GM11168 (cell line): ENCODE data around the gene ELFN2.
"Not testable (repeated sequence)": the region's sequence is repeated elsewhere in the genome, so short reads cannot be mapped to it uniquely, and the experiment has no call there.

ENCODE experiments used
- in situ Hi-C: fragments of 300-500 bp; cut with MboI; formaldehyde crosslinking; loops from one replicate; pipeline ENCODE4 v1.12.0; 2022; ENCODE audit warnings: low sequenced_read_pairs; ENCODE audit not compliant: unreplicated experiment

ELFN2 gene, protein sequence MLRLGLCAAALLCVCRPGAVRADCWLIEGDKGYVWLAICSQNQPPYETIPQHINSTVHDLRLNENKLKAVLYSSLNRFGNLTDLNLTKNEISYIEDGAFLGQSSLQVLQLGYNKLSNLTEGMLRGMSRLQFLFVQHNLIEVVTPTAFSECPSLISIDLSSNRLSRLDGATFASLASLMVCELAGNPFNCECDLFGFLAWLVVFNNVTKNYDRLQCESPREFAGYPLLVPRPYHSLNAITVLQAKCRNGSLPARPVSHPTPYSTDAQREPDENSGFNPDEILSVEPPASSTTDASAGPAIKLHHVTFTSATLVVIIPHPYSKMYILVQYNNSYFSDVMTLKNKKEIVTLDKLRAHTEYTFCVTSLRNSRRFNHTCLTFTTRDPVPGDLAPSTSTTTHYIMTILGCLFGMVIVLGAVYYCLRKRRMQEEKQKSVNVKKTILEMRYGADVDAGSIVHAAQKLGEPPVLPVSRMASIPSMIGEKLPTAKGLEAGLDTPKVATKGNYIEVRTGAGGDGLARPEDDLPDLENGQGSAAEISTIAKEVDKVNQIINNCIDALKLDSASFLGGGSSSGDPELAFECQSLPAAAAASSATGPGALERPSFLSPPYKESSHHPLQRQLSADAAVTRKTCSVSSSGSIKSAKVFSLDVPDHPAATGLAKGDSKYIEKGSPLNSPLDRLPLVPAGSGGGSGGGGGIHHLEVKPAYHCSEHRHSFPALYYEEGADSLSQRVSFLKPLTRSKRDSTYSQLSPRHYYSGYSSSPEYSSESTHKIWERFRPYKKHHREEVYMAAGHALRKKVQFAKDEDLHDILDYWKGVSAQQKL

DNA sequence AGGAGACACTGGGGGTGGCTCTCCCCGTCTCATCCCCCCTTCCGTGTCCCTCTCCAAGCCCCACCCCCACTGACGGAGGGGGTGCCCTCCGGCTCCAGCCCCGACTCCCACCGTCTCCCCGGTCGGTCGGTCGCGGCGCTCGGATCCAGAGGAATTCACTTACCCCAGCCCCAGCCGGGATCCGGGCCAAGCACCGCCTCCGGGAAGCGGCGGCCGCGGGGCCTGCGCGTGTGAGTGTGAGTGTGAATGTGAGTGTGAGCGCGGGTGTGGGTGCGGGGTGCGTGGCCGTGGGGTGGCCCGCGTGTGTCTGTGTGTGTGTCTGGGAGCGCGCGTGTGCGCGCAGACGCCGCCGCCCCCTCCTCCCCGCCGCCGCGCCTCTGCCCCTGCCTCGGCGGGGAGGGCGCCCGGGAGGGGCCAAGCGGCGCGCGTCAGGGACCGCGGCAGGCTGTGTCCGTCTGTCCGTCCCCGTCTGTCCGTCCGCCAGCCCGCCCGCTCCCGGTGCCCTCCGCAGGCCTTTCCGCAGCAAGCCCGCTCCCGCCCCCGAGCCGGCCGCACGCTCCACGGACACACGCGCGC is at the start of gene ELFN2:
ELFN2 (minus strand) TSS at position 345 of the 576 bp plus-strand sequence. CDS start 51,945 bp downstream, outside the sequence.
- in situ Hi-C loops, result no loop called here

DNA sequence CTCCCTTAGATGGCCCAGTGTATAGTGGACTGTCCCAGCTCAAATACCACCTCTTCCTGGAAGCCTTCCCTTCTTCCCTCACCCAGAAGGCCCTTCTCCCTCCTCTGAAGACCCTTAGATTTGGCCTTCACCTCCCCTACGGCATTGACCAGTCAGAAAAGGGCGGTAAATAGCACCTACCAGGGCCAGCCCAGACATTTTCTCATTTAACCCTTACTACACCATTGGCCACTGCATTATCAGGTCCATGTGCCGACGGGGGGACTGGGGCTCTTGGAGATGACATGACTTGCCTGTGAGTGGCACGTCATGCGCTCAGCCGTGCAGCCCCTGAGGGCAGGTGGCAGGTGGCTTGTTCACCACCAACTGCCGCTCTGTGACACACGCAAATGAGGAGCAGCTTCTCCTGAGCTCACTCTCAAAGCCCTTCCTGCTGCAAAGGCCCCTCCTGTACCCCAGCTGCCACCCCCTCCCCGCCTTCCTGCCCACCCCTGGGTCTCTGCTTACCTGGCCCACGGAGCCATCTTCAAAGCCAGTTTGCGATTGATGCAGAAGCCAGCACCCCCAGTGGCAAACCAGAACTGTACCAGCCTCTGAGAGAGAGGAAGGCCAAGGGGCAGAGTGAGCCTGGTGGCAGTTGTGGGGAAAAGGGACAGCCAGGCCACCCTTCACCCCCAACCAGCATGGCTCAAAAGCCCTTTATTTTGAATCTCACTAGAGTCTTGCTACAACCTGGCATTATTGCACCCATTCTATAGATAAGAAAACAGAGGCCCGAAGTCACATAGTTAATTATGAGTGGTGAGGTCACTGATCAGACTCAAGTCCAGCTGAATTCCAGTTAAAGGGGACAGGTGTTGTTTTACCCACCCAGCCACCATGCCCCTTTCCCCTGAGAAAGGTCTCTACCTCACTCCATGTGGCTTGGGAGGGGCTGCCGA is 49.4 kb upstream of the ELFN2 start:
- in situ Hi-C loops, result no loop called here

DNA sequence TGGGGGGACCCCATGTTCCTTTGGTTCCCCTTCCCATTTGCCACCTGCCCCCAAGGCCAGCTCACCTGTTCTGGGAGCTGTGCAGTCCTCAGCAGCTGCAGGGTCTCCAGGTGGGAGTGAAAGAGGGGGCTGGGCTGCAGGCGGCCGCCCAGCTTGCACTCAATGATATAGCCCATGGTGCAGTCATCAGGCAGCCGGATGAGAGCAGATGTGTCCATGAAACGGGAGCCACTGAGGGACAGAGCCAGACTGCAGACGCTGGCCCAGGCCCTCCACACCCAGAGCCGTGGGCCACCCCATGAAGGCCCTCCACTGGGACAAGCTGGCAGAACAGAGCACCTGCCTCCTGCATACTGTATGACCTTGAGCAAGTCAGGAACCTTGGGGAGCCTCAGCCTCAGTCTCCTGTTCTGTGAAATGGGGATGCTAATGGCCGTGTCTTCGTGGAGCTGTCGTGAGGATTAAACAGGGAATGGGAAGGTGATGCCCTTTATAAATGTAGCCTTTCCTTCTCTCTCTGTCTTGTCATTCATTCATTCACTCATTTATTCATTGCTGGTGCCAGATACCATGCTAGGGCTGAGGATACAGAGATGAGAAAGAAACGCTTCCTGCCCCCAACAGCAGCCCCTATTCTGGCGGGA is 47.3 kb upstream of the ELFN2 start:
- in situ Hi-C loops, result no loop called here

DNA sequence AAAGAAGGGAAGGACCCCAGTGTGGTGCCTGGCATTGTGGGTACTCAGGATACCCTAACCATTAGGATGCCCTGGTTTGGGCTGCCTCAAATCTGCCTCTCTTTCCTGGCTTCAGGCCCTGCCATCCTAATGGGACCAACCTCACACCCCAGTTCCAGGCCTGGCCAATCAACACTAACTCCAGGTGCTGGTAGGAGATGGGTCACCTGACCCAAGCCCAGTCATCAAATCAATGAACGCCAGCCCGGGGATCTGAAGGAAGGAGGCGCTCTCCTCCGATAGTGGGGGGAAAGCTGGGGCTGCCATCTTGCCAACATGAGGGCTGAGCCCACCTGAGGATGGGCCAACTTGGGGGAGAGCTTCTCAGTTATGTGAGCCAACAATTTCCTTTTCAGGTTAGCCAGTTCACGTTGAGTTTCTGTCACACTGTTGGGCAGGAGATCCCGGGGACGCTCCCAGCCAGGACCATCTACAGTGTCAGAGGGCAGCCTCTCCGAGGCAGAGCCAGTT is 46.2 kb upstream of the ELFN2 start:
- in situ Hi-C loops, result no loop called here

DNA sequence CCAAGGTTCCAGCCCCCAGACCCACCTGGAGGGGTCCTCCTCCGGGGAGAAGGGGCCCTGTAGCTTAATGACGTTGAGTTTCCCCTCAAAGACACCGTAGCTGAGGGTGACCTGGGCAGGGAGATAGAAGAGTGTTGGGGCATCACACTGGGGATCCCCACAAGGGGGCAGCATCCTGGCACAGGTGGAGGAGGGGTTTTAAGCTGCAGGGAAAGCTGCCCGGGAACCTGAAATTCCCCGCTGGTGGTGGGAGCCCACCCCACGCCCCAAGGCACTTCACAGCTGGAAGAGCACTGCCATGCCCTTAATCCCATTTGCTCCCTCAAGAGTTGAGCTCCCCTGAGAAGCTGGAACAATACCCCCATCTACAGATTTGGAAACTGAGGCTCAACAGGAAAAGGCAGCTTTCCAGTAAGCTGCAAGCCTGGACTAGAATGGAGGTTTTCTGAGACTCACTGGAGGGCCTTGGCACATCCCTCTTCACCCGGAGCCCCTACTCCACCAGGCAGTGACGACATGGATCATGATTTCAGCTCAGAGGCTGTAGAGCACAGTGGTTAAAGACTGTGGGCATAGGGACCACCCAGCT is 45.2 kb upstream of the ELFN2 start:
- in situ Hi-C loops, result no loop called here

DNA sequence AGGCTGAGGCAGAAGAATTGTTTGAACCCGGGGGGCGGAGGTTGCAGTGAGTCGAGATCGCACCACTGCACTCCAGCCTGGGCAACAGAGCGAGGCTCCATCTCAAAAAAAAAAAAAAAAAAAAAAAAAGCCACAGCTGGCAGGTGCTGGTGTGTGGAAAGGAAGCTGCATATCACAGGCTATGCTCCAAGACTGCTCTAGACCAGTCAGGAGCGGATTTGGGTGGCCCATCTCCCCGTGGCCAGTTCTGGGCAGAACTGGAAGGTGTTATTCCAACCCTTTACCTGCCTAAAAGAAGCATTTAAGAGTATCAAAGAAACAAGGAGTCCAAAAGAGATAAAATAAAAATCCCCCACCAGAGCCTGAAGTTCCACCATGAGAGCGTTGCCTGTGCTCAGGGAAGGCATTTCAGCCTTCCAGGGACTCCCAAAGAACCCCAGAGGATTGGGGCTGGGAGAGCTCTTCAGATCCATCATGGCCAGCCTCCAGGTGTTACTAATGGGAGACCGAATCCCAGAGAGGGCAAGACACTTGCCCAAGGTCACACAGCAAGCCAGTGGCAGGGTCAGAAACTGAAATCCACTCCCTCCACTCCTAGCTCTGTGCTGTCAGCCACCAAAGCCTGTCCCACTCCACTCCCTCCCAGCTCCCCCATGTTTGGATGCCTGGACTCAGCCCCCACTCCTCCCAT is 44.6 kb upstream of the ELFN2 start:
- in situ Hi-C loops, result no loop called here

DNA sequence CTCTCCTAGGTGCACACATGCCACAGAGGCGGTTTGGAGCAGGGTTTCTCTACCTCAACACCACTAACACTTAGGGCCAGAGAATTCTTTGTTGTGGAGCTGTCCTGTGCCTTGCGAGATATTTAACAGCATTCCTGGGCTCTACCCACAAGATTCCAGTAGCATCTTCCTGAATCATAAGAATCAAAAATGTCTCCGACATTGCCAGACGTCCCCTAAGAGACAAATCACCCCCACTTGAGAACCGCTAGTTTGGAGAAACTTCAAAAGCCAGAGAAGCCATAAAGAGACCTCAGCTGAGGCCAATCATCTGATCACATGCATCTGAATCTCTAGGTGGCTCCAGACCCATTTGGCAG is 42.8 kb upstream of the ELFN2 start:
- in situ Hi-C loops, result no loop called here

DNA sequence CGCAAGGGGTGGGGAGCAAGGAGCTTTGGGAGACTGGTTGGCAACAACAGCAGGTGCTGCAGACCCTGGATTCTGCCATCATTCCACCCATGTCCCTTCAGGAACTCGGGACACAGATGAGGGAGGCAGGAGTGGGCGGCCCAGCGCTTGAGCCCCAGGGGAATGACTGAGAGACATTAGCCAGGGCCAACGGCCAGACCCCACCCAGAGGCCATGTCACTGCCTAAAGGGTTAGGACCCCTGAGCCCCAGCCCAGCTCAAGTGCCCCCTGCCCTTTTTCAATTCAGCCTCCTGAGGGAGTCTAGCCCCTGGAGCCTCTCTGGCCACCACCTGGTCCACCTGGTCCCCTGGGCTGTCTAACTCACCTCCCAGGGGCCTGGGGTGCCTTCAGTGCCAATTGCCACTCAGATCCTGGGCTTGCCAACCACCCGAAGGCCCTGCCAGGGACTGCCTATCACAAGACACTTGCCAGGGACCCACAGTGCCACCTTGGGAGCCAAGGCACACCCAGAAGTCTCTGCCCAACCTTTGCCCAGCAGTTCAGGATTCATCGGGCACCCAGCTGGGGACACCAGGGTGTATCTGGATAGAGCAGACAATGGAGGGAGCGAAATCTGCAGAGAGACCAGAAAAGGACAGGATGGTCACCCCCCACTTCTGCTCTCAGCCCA is 42.3 kb upstream of the ELFN2 start:
- in situ Hi-C loops, result no loop called here

DNA sequence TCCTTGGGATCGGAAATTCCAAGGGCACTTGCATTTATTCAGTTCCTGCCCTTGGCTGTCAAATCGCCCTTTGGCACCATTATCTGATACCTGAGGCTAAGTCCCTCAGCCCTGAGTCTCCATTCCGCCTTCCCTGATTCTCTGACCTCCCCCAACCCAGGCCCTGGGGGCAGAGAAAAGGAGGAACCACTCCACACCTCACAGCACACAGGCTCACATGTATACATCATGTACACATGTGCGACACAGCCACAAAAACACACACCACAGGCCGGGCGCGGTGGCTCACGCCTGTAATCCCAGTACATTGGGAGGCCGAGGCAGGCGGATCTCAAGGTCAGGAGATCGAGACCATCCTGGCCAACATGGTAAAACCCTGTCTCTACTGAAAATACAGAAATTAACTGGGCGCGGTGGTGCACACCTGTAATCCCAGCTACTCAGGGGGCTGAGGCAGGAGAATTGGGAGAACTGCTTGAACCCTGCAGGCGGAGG is 41.0 kb upstream of the ELFN2 start:
- in situ Hi-C loops, result not testable (repeated sequence)

DNA sequence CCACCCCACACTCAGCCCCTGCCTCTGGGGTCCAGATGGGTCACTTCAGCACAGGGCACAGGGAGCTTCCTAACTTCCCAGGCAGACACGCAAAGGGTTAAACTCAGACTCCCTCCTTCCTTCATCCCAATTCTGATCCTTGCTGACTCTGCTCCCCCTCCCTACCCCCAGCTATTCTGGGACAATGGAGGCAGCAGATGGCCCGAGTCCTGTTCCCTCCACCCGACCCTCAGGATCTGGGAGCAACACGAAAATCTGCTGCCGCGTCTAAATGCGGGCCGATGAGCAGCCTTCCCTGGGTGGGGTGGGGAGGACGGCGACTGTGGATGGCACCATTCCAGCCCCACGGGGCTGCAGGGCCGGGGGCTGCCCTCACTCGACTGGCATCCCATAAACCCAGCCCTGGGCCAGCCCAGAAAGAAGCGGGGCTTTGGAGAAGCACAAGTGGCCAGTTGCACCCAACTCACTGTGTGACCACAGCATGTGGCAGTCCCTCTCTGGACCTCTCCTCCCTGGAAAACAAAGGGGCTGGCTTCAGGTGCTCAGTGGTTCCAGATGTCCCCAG is 40.2 kb upstream of the ELFN2 start:
- in situ Hi-C loops, result no loop called here

DNA sequence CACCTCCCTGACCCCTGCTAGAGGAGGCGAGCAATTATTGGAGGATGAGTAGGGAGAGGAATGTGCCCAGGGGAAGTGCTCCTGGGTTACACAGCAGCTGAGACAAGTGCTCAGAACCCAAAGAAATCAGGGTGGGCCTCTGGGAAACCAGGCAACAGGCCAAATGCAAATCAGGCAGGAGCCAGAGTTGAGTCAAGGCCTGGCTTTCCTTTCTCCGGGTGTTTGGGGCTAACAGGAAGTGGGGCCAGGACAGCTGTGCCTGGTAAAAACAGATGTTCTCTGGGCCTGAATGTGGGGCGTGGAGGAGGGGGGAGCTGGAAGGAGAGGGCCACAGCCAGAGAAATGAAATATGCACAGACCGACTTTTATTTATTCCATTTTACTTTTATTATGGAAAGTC is 36.9 kb upstream of the ELFN2 start:
- in situ Hi-C loops, result no loop called here

DNA sequence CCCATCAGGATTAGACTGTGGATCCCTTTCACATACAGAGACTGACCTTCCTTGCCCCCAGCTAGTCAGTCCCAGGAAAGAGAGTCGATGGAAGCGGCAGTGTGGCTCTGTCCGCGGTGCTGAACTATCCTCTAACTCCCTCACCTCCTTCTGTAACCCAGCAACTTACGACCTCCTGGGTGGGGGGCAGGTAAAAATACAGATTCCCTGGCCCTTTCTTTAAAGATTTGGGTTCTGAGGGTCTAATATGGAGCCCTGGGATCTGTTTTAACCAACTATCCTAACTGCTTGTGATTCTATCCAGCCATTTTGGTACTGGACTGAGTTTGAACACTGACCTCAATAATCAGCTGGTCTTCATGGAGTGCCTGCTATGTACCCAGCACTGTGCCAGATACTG is 35.7 kb upstream of the ELFN2 start:
- in situ Hi-C loops, result no loop called here

DNA sequence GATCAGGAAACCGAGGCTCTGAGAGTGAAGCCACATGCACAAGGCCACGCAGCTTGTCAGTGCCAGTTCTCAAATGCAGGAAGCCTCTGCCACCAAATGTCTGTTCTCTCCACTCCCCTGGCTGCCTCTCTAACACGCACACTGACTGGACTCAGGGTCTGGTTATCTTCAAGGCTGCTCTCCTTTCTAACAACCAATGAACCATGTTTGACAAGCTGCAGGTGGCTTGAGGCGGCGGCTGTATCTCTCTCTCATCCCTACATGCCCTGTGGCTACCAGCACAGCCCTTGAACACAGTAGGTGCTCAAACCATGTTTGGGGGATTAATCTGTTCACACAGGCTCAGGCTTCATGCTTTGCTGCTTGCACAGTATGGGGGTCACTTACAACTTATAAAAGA is 35.2 kb upstream of the ELFN2 start:
- in situ Hi-C loops, result no loop called here

DNA sequence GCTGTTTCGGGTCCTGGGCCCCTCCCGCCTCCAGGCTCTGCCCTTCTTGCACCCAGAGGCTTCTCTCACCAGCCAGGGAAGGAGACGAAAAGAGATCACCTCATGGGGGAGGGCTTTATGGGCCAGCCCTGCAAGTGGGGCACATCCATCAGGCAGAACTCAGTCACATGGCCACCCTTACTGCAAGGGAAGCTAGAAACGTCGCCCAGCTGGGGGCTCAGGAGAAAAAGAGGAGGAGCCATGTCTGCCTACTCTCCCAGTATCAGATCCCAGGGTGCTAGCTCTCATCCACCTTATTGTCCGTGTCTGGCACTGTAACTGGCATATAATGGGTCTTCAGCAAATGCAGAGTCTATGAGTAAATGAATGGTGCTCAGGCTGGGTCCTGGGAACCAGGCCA is 34.7 kb upstream of the ELFN2 start:
- in situ Hi-C loops, result no loop called here

DNA sequence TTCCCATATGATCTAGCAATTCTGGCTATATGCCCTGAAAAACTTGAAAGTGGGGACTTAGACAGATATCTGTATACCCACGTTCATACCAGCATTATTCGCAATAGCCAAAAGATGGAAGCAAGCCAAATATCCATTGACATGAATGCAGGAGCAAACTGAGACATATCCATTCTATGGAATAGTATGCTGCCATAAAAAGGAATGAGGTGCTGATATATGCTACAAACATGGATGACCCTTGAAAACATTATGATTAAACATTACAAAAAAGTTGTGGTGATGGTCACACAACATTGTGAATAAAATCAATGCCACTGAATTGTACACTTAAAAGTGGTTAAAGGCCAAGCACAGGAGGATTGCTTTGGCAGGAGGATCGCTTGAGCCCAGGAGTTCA is 33.4 kb upstream of the ELFN2 start:
- in situ Hi-C loops, result no loop called here

DNA sequence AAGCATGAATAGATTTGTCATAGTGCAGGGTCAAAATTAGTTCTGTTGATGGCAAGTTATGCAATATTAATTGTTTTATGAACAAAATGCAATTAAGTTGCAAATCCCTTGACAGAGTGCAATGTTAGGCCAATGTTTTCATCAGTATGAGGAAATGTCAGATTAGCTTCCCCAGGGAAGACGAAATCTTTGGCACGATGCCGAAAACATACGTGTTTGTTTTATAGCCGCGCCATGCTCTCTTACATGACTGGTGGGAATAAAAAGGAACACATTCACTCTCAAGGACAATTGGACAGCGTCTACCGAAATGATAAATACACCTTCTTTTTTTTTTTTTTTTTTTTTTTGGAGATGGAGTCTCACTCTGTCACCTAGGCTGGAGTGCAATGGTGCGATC is 31.9 kb upstream of the ELFN2 start:
- in situ Hi-C loops, result no loop called here

DNA sequence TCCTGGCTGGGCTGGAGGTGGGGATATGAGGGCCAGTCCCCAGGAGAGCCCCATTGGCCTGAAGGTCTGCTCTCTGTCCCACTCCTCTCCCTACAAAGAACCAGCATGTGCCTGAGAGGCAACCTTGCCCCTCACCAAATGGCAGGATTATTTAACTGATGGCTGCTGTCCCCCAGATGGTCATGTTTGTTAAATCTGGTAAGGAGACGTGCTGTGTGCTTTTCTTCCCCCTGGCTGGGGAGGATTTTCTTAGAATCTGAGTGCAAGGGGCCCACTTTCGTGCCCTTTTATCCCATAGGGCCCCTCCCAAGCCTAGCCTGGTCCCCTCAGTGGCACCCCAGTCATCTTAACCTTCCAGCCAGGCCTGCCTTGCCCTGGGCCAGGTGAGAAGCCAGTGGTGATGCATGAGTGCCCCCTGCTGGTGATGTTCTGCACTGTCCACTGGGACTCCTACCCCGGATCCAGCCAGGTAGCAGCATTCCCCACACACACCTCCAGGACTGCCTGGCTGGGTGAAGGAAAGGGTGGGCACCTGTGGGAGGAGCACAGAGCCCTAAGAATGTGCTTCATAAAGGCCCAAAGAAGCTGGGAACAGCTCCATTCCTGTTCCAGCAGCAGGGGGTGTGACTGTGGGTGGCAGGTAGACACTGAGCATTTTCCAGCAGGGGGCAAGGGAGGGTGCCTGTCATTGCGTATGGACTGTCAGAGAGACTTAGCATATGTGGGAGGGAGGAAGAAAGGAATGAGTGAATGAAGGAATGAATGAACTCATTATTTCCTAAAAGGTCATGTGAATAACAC is 30.0 kb upstream of the ELFN2 start:
- in situ Hi-C loops, result no loop called here
